B cell (primary cell): ENCODE data around the gene NUAK1.

Experiments
- CTCF ChIP-seq: fragments of 200-600 bp; IDR thresholded peaks from one replicate; pipeline ENCODE4 v1.8.0; 2022; ENCODE audit warnings: antibody characterized with exemption, mild to moderate bottlenecking
- EZH2 ChIP-seq: IDR thresholded peaks from 2 replicates; pipeline ENCODE4 v1.6.1; 2012; ENCODE audit warnings: borderline replicate concordance, low read depth, mild to moderate bottlenecking, moderate library complexity, low read length; ENCODE audit not compliant: insufficient read depth, poor library complexity, severe bottlenecking

DNA sequence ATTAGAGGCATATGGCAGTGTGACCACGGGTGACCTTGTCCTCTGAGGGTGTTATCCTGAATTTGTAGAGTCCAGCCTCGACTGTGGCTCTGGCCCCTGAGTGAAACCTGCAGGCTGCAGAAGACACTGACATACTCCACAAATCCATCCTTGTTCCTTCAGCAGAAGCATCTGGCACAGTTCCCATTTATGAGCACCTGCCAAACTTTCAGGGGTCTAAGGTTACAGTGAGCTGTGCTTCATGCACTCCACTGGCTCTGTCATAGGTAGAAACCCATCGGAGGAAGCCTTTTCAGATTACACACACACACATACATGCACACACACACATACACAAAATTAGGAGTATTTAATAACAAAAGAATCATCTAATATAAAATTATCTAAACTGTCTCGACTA, 13.6 kb upstream of the NUAK1 start:
- TF ChIP-seq CTCF (no peak), EZH2 (no peak)
